Activated naive CD4-positive, alpha-beta T cell treated with anti-CD3 and anti-CD28 coated beads for 36 hours (primary cell): Measurements from ENCODE around the gene CGNL1. TPM values are rescaled to one million over a fixed set of nuclear protein-coding genes. Genes with fewer than 3 reads are reported as not detected.

ENCODE experiments used
- CTCF ChIA-PET: fragments of 350-600 bp; sonication (Branson Sonifier 250); formaldehyde crosslinking; loops from one replicate; lab custom pipeline; 2021; ENCODE audit warnings: antibody characterized with exemption; lab: Charles Lee
- DNase-seq: peaks from one replicate; pipeline ENCODE4 v3.0.0-alpha.2; 2020
- H3K27ac Mint-ChIP-seq: one replicate; pipeline ENCODE4 v1.8.0; 2021; ENCODE audit warnings: mild to moderate bottlenecking, mixed read lengths
- H3K27me3 Mint-ChIP-seq: one replicate; pipeline ENCODE4 v1.8.0; 2021; ENCODE audit warnings: low read depth, mixed read lengths
- H3K36me3 Mint-ChIP-seq: one replicate; pipeline ENCODE4 v1.8.0; 2021; ENCODE audit warnings: low read depth, mixed read lengths
- H3K4me1 Mint-ChIP-seq: one replicate; pipeline ENCODE4 v1.8.0; 2021; ENCODE audit warnings: low read depth, mixed read lengths
- H3K4me3 Mint-ChIP-seq: one replicate; pipeline ENCODE4 v1.8.0; 2021; ENCODE audit warnings: mild to moderate bottlenecking, moderate library complexity, mixed read lengths
- H3K9me3 Mint-ChIP-seq: one replicate; pipeline ENCODE4 v1.8.0; 2021; ENCODE audit warnings: mixed read lengths
- intact Hi-C: fragments of 100-400 bp; cut with micrococcal nuclease; formaldehyde crosslinking; loops from one replicate; pipeline ENCODE4 v1.15.1; 2023
- total RNA-seq, 2 experiments: library from RNA; stranded (reverse); gene quantifications; one replicate each; pipeline ENCODE4 v1.2.3, GENCODE V29; 2021

The CGNL1 gene
- total RNA-seq, 2 experiments from 2014 or later, result not detected

- H3K4me3 Mint-ChIP-seq, result no peak overlapping the region
- H3K36me3 Mint-ChIP-seq, result no peaks in the 10 kb centered on the region
- H3K27ac Mint-ChIP-seq, result no peak overlapping the region
- intact Hi-C loops, result no loop called here
- CTCF ChIA-PET, result interaction anchor here (1.2 to 2.3 kb wide), 2 partner anchors 11 to 12 kb away, joined by 3 to 8 read pairs; no protein-coding TSS in a partner anchor
- H3K9me3 Mint-ChIP-seq, result peaks cover 2% of the 10 kb centered on the region
- peaks cover 2% of the 10 kb centered on the region for H3K27me3 Mint-ChIP-seq
- H3K4me1 Mint-ChIP-seq, result no peaks in the 10 kb centered on the region
- peak; percentile 38 for DNase-seq
Observed at GRCh38 chr15:57540736-57541135, 164.4 kb downstream of the CGNL1 start.

- H3K9me3 Mint-ChIP-seq, result peaks cover 2% of the 10 kb centered on the region
- H3K27ac Mint-ChIP-seq, result no peak overlapping the region
- no peaks in the 10 kb centered on the region for H3K4me1 Mint-ChIP-seq
- peaks cover 2% of the 10 kb centered on the region for H3K27me3 Mint-ChIP-seq
- CTCF ChIA-PET, result interaction anchor here (0.7 to 2.3 kb wide), 8 partner anchors 9 to 200 kb away, joined by 3 to 15 read pairs (median 8); partner anchors contain the start of gene POLR2M
- DNase-seq, result no peak
- intact Hi-C loops, result no loop called here
- H3K36me3 Mint-ChIP-seq, result no peaks in the 10 kb centered on the region
- no peak overlapping the region for H3K4me3 Mint-ChIP-seq
Observed at GRCh38 chr15:57541271-57541670, 165.0 kb downstream of the CGNL1 start.

GRCh38 chr15:57541805-57542504, 165.7 kb downstream of the CGNL1 start:
- Mint-ChIP-seq H3K4me1 (no peaks in the 10 kb centered on the region), H3K4me3 (no peak overlapping the region), H3K27ac (no peak overlapping the region), H3K27me3 (peaks cover 2% of the 10 kb centered on the region), H3K36me3 (no peaks in the 10 kb centered on the region), H3K9me3 (peaks cover 2% of the 10 kb centered on the region)
- DNase-seq, result peak; percentile 61
- intact Hi-C loops, result loop anchor here (1.0 kb wide), 1 partner anchor 202 kb away; no protein-coding TSS in a partner anchor
- CTCF ChIA-PET, result interaction anchor here (0.6 to 2.3 kb wide), 13 partner anchors 9 to 201 kb away, joined by 3 to 15 read pairs (median 4); partner anchors contain the start of gene POLR2M

- H3K4me1 Mint-ChIP-seq, result no peaks in the 10 kb centered on the region
Observed at GRCh38 chr15:57542505-57542817, 166.2 kb downstream of the CGNL1 start.

GRCh38 chr15:57544848-57545480, 168.7 kb downstream of the CGNL1 start:
- intact Hi-C loops, result no loop called here
- Mint-ChIP-seq H3K4me1 (no peaks in the 10 kb centered on the region), H3K4me3 (no peak overlapping the region), H3K27ac (no peak overlapping the region), H3K27me3 (peaks cover 2% of the 10 kb centered on the region), H3K36me3 (no peaks in the 10 kb centered on the region), H3K9me3 (peaks cover 2% of the 10 kb centered on the region)
- CTCF ChIA-PET, result interaction anchor here (2.8 kb wide), 1 partner anchor 17 kb away, joined by 12 read pairs; no protein-coding TSS in a partner anchor
- DNase-seq, result no peak

More at GRCh38 chr15:57542505-57542817, 166.2 kb downstream of the CGNL1 start:
- DNase-seq, result no peak
- Mint-ChIP-seq H3K27me3 (peaks cover 2% of the 10 kb centered on the region), H3K36me3 (no peaks in the 10 kb centered on the region), H3K9me3 (peaks cover 2% of the 10 kb centered on the region), H3K4me3 (no peak overlapping the region), H3K27ac (no peak overlapping the region)
- intact Hi-C loops, result loop anchor here (1.0 kb wide), 1 partner anchor 202 kb away; no protein-coding TSS in a partner anchor
- CTCF ChIA-PET, result interaction anchor here (0.5 to 2.3 kb wide), 15 partner anchors 8 to 473 kb away, joined by 3 to 15 read pairs (median 4); partner anchors contain the start of gene POLR2M

GRCh38 chr15:57545995-57546394, 169.7 kb downstream of the CGNL1 start:
- no peak for DNase-seq
- Mint-ChIP-seq H3K4me1 (no peaks in the 10 kb centered on the region), H3K27ac (no peak overlapping the region), H3K9me3 (no peaks in the 10 kb centered on the region), H3K4me3 (no peak overlapping the region), H3K36me3 (no peaks in the 10 kb centered on the region), H3K27me3 (peaks cover 2% of the 10 kb centered on the region)
- CTCF ChIA-PET, result interaction anchor here (2.8 kb wide), 1 partner anchor 18 kb away, joined by 12 read pairs; no protein-coding TSS in a partner anchor
- intact Hi-C loops, result no loop called here

GRCh38 chr15:57547243-57547755, 171.0 kb downstream of the CGNL1 start:
- CTCF ChIA-PET, result interaction anchor here (0.9 kb wide), 1 partner anchor 18 kb away, joined by 3 read pairs; no protein-coding TSS in a partner anchor
- intact Hi-C loops, result no loop called here
- H3K36me3 Mint-ChIP-seq, result no peaks in the 10 kb centered on the region
- H3K4me3 Mint-ChIP-seq, result no peak overlapping the region
- H3K4me1 Mint-ChIP-seq, result no peaks in the 10 kb centered on the region
- H3K27ac Mint-ChIP-seq, result no peak overlapping the region
- peaks cover 2% of the 10 kb centered on the region for H3K27me3 Mint-ChIP-seq
- no peaks in the 10 kb centered on the region for H3K9me3 Mint-ChIP-seq
- no peak for DNase-seq

GRCh38 chr15:57548351-57548750, 172.0 kb downstream of the CGNL1 start:
- DNase-seq, result no peak
- intact Hi-C loops, result no loop called here

GRCh38 chr15:57548835-57549234, 172.5 kb downstream of the CGNL1 start:
- DNase-seq, result no peak
- no peaks in the 10 kb centered on the region for H3K4me1 Mint-ChIP-seq
- H3K27ac Mint-ChIP-seq, result no peak overlapping the region
- no peaks in the 10 kb centered on the region for H3K27me3 Mint-ChIP-seq
- CTCF ChIA-PET, result interaction anchor here (2.9 kb wide), 1 partner anchor 11 kb away, joined by 10 read pairs; no protein-coding TSS in a partner anchor
- H3K36me3 Mint-ChIP-seq, result no peaks in the 10 kb centered on the region
- intact Hi-C loops, result no loop called here
- no peaks in the 10 kb centered on the region for H3K9me3 Mint-ChIP-seq
- no peak overlapping the region for H3K4me3 Mint-ChIP-seq

More at GRCh38 chr15:57548351-57548750, 172.0 kb downstream of the CGNL1 start:
- Mint-ChIP-seq H3K9me3 (no peaks in the 10 kb centered on the region), H3K27me3 (no peaks in the 10 kb centered on the region), H3K4me1 (no peaks in the 10 kb centered on the region), H3K36me3 (no peaks in the 10 kb centered on the region), H3K4me3 (no peak overlapping the region), H3K27ac (no peak overlapping the region)
- CTCF ChIA-PET, result interaction anchor here (2.9 kb wide), 1 partner anchor 12 kb away, joined by 10 read pairs; no protein-coding TSS in a partner anchor

- Mint-ChIP-seq H3K9me3 (no peaks in the 10 kb centered on the region), H3K4me1 (no peaks in the 10 kb centered on the region), H3K27ac (no peak overlapping the region), H3K36me3 (no peaks in the 10 kb centered on the region), H3K4me3 (no peak overlapping the region), H3K27me3 (no peaks in the 10 kb centered on the region)
- intact Hi-C loops, result no loop called here
- CTCF ChIA-PET, result interaction anchor here (2.3 to 2.9 kb wide), 2 partner anchors 8 to 10 kb away, joined by 8 to 10 read pairs; no protein-coding TSS in a partner anchor
- DNase-seq, result no peak
Observed at GRCh38 chr15:57549935-57550334, 173.6 kb downstream of the CGNL1 start.

- H3K4me1 Mint-ChIP-seq, result no peaks in the 10 kb centered on the region
- CTCF ChIA-PET, result interaction anchor here (2.3 to 2.9 kb wide), 2 partner anchors 9 to 10 kb away, joined by 8 to 10 read pairs; no protein-coding TSS in a partner anchor
- H3K36me3 Mint-ChIP-seq, result no peaks in the 10 kb centered on the region
- no peaks in the 10 kb centered on the region for H3K9me3 Mint-ChIP-seq
- no peak overlapping the region for H3K27ac Mint-ChIP-seq
- no peaks in the 10 kb centered on the region for H3K27me3 Mint-ChIP-seq
- intact Hi-C loops, result no loop called here
- H3K4me3 Mint-ChIP-seq, result no peak overlapping the region
- DNase-seq, result no peak
Observed at GRCh38 chr15:57550640-57551039, 174.3 kb downstream of the CGNL1 start.
